ENCODE data around the gene DLGAP4.
"Not testable (repeated sequence)": the region's sequence is repeated elsewhere in the genome, so short reads cannot be mapped to it uniquely, and the experiment has no call there.

The DLGAP4 gene

GRCh38 chr20:36519012-36519719, 213.0 kb downstream of the DLGAP4 start:
- DNase-seq, result no peak

DNA sequence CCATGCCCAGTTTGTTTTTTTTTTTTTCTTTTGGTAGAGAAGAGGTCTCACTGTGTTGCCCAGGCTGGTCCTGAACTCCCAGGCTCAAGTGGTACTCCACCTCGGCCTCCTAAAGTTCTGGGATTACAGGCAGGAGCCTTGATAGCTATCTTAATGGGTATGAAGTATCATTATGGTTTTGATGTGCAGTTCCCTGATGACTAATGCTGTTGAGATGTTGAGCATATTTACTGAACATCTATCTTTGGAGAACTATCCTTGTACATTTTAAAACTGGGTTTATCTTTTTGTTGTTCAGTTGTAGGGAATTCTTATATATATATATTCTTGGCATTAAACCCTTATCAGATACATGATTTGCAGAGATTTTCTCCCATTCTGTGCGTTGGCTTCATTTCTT, 213.8 kb downstream of the DLGAP4 start:
- DNase-seq, result no peak

GRCh38 chr20:36521526-36521925, 215.4 kb downstream of the DLGAP4 start:
- no peak for DNase-seq

GRCh38 chr20:36522412-36522811, 216.3 kb downstream of the DLGAP4 start:
- not testable (repeated sequence) for DNase-seq

DNA sequence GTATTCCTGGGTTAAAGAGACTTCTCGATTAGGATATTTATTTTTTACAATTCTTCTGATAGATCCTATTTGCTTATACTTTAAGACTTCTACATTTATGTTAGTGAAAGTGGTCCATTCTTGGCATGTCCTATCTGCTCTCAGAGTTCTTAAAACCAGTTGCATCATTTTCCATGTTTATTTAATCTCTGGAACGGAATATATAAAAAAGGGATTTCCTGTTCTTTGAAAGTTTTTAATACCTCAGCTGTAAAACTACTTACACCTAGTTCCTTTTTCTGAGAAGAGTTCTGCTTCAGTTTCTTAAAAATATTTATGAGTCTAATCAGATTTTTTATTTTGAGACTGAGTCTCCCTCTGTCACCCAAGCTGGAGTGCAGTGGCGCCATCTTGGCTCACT, 217.2 kb downstream of the DLGAP4 start:
- DNase-seq, result peak; percentile 23

GRCh38 chr20:36525620-36526365, 219.7 kb downstream of the DLGAP4 start:
- DNase-seq, result no peak

- no peak for DNase-seq
These were observed 220.4 kb downstream of the DLGAP4 start for GRCh38 chr20:36526521-36527011.

DNA sequence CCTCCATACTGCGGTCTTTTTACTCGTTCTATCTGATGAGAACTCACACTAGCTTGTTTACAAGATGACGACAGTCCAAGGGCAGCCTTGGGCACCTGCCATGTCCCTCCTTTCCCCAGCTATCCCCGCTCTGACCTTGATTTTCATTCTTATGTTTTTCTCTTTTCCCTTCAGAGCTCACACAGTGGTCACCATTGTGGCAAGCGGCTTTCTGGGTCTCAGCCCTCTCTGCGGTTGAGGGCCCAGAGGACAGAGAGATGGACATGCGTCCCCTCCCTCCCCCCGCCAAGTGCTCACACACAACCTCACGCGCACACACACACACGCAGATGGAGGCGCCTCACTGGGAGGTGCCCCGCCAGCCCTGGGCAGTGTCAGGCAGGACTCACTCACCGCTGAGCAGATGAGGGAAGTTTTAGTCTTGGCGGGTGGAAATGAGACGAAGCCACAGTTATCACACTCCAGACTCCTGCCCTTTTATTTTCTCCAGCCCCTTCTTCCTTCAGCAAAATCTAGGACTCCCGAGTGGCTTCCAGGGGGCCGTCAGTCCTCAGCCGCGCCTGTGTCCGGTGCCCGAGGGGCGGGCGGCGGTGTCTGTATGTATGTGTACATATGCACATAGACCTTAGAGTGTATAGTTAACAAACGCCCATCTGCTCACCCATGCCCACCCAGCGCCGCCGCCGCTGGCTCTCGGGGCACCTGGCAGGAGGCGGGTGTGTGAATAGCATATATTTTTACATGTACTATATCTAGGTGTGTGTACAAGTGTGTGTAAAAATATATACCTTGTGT, 221.4 kb downstream of the DLGAP4 start:
- no peak for DNase-seq

GRCh38 chr20:36528176-36528874, 222.2 kb downstream of the DLGAP4 start:
- no peak for DNase-seq

DNA sequence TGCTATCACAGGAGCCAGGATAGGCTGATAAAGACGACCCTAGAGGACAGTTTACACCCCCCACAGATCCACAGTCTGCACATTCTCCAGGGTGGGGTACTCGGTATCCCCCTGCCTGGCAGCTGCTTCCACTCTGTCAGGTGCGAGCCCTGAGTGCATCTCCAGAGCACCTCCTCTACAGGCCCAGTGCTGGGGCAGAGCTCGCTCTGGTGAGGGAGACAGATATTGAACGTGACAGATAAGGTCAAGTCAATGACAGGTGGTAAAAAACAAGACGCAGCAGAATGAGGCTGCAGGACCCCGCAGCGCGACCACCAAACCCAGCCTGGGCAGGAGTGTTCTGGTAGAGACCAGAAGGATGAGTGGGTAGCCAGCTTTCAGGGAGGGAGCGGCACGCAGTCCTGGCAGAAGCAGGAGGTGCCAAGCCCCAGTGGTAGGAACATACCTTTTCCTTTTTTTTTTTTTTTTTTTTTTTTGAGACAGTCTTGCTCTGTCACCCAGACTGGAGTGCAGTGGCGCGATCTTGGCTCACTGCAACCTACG, 222.8 kb downstream of the DLGAP4 start:
- no peak for DNase-seq

- no peak for DNase-seq
These were observed 226.2 kb downstream of the DLGAP4 start for GRCh38 chr20:36532388-36532787.

- no peak for DNase-seq
These were observed 226.7 kb downstream of the DLGAP4 start for GRCh38 chr20:36532822-36533221.

DNA sequence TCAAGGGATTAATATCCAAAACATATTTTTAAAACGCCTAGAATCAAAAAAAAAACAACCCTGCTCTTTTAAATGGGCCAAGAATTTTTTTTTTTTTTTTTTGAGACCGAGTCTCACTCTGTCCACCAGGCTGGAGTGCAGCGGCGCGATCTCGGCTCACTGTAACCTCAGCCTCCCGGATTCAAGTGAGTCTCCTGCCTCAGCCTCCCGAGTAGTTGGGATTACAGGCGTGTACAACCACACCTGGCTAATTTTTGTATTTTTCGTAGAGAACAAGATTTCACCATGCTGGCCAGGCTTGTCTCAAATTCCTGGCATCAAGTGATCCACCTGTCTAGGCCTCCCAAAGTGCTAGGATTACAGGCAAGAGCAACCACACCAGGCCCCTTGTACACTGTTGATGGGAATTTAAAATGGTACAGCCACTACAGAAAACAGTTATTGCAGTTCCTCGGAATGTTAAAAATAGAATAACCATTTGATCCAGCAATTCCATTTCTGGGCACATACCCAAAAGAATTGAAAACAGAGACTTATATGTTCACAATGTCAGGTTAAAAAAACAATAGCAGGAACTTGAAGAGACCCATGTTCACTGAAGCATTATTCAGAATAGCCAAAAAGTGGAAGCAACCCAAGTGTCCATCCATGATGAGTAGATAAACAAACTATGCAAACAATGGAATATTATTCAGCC, 232.0 kb downstream of the DLGAP4 start:
- DNase-seq, result no peak

GRCh38 chr20:36540551-36541211, 234.5 kb downstream of the DLGAP4 start:
- DNase-seq, result no peak

GRCh38 chr20:36541227-36541767, 235.2 kb downstream of the DLGAP4 start, which contains the start of gene MYL9:
Gene MYL9 (plus strand): TSS chr20:36541519. CDS start chr20:36544885, 3,366 bp downstream.
- DNase-seq, result no peak

GRCh38 chr20:36541768-36542488, 235.8 kb downstream of the DLGAP4 start:
- peak; percentile 7 for DNase-seq

- DNase-seq, result no peak
These were observed 236.5 kb downstream of the DLGAP4 start for GRCh38 chr20:36542516-36543183.

DNA sequence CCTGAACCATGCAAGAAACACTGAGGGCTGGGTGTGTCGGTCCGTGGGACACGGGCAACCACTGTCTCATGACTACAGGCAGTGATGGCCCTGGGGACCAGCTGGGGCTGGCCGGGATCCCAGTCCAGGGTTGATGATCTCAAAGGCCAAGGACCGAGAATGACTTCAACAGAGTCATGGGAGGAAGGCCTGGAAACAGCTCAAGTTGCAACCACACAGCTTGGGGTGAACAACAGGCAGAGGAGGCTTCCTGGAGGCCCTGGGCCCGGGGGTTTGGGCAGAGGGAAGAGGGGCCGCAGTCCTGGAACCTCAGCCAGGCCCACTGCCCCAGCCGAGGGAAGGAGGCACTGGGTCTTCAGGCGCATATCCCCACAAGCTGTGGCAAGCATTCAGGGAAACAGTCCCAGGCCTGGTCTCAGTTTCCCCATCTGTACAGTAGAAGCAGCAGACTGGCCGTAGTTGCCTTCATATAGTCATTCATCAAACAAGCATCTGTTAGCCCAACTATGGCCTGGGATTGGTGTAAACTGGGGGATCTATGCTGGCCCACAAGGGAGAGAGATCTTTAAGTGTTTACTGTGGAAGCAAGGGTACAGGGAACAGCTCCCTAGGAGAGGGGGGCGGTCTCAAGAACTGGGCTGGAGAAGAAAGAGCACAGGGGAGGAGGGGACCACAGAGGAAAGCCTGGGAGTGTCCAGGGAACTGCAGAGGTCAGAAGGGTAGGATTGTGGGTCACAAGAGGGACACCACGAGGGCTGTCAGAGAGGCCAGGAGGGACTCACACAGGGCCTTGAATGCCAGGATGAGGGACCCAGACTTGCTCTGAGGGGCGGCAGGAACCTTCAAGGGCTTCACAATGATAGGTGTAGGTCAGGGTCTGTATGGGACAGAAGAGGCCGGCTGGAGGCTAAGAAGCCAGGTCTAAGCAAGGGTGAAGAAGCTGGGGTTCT, 237.3 kb downstream of the DLGAP4 start:
- DNase-seq, result no peak

All from OCI-M1 (cell line).